DOHH2 (cell line): Measurements from ENCODE around the gene CETP.

Experiments used
- EZH2phosphoT487 ChIP-seq: fragments of 200-600 bp; sonication (generic); IDR thresholded peaks from 2 replicates; pipeline ENCODE4 v1.6.1; 2017; ENCODE audit warnings: borderline replicate concordance, mild to moderate bottlenecking, antibody characterized with exemption, low read length, moderate library complexity, mixed read lengths
- TF ChIP-seq, protein P1 (sequence below): fragments of 200-600 bp; sonication (generic); IDR thresholded peaks from one replicate; pipeline ENCODE4 v1.5.1; 2014; ENCODE audit warnings: antibody characterized with exemption, mild to moderate bottlenecking, low read depth, low read length; ENCODE audit not compliant: poor library complexity, severe bottlenecking

- TF ChIP-seq, protein P1, sequence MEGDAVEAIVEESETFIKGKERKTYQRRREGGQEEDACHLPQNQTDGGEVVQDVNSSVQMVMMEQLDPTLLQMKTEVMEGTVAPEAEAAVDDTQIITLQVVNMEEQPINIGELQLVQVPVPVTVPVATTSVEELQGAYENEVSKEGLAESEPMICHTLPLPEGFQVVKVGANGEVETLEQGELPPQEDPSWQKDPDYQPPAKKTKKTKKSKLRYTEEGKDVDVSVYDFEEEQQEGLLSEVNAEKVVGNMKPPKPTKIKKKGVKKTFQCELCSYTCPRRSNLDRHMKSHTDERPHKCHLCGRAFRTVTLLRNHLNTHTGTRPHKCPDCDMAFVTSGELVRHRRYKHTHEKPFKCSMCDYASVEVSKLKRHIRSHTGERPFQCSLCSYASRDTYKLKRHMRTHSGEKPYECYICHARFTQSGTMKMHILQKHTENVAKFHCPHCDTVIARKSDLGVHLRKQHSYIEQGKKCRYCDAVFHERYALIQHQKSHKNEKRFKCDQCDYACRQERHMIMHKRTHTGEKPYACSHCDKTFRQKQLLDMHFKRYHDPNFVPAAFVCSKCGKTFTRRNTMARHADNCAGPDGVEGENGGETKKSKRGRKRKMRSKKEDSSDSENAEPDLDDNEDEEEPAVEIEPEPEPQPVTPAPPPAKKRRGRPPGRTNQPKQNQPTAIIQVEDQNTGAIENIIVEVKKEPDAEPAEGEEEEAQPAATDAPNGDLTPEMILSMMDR, result no peak
- TF ChIP-seq EZH2phosphoT487, result no peak
Observed at GRCh38 chr16:56987692-56988091, 25.9 kb downstream of the CETP start.
